Vagina (tissue), 2 donors: ENCODE results near the gene CHRNA5.

Experiments
- CTCF ChIP-seq, 3 experiments: fragments of 450-650 bp in 2 of 3; fragments of 200-600 bp in 1 of 3; sonication (generic) in 1 of 3; IDR thresholded peaks; one replicate each; pipeline ENCODE4 v1.5.1; 2017 to 2019; ENCODE audit warnings: antibody characterized with exemption in 3 of 3, mild to moderate bottlenecking in 2 of 3, moderate library complexity in 2 of 3
- POLR2A ChIP-seq, 2 donors: fragments of 450-650 bp; IDR thresholded peaks; one replicate each; pipeline ENCODE4 v1.6.1; 2017; ENCODE audit warnings: antibody characterized with exemption in 2 of 2, mild to moderate bottlenecking in 2 of 2, moderate library complexity in 2 of 2
- POLR2AphosphoS5 ChIP-seq, 2 donors: sonication (generic); formaldehyde crosslinking; IDR thresholded peaks; one replicate each; pipeline ENCODE4 v1.9.0; 2017; ENCODE audit warnings: antibody characterized with exemption in 2 of 2, mild to moderate bottlenecking in 2 of 2, low read depth in 1 of 2; ENCODE audit not compliant: insufficient read depth in 1 of 2

- TF ChIP-seq CTCF (IDR thresholded peaks at IDR 0.05) (no peak), POLR2A (IDR thresholded peaks at IDR 0.05) (no peak), POLR2AphosphoS5 (IDR thresholded peaks at IDR 0.05; ENCODE audit: insufficient read depth in 1 of 2, low read depth in 1 of 2) (no peak)
Observed at GRCh38 chr15:78619022-78619950, 54.0 kb downstream of the CHRNA5 start.
